GM19438 (cell line): Measurements from ENCODE around the gene TAF1L.
"Not testable (repeated sequence)": the region's sequence is repeated elsewhere in the genome, so short reads cannot be mapped to it uniquely, and the experiment has no call there.

Experiments used
- ATAC-seq: cut with Tn5 transposase; IDR thresholded peaks from one replicate; pipeline ENCODE4 v1.9.1; 2021; ENCODE audit warnings: low read depth; ENCODE audit not compliant: unreplicated experiment

TAF1L gene

GRCh38 chr9:32635362-32635761 lies at the start of gene TAF1L:
TAF1L (minus strand) TSS chr9:32635669; CDS start chr9:32635579, 90 bp downstream.
- no peak for ATAC-seq

GRCh38 chr9:32681751-32682150 lies 46.3 kb upstream of the TAF1L start:
- no peak for ATAC-seq

GRCh38 chr9:32677931-32678330 lies 42.5 kb upstream of the TAF1L start:
- ATAC-seq: no peak

GRCh38 chr9:32672469-32672868 lies 37.0 kb upstream of the TAF1L start:
- ATAC-seq: no peak

- no peak for ATAC-seq
Measured at GRCh38 chr9:32671333-32671732, 35.9 kb upstream of the TAF1L start.

- no peak for ATAC-seq
Measured at GRCh38 chr9:32665101-32665500, 29.6 kb upstream of the TAF1L start.

GRCh38 chr9:32663741-32664140 lies 28.3 kb upstream of the TAF1L start:
- no peak for ATAC-seq

GRCh38 chr9:32647671-32648070 lies 12.2 kb upstream of the TAF1L start:
- no peak for ATAC-seq

- ATAC-seq: no peak
Measured at GRCh38 chr9:32644698-32645097, 9.2 kb upstream of the TAF1L start.

GRCh38 chr9:32633151-32633550 lies 2.3 kb downstream of the TAF1L start:
- not testable (repeated sequence) for ATAC-seq

GRCh38 chr9:32631991-32632390 lies 3.5 kb downstream of the TAF1L start:
- ATAC-seq: no peak

GRCh38 chr9:32627394-32627954 lies 8.0 kb downstream of the TAF1L start:
- ATAC-seq: no peak

GRCh38 chr9:32625320-32625719 lies 10.1 kb downstream of the TAF1L start:
- ATAC-seq: no peak

GRCh38 chr9:32622948-32623347 lies 12.5 kb downstream of the TAF1L start:
- ATAC-seq: no peak

GRCh38 chr9:32618261-32618660 lies 17.2 kb downstream of the TAF1L start:
- ATAC-seq: no peak

- ATAC-seq: no peak
Measured at GRCh38 chr9:32606811-32607210, 28.7 kb downstream of the TAF1L start.

GRCh38 chr9:32603914-32604852 lies 31.3 kb downstream of the TAF1L start:
- ATAC-seq: peak; percentile 87

- not testable (repeated sequence) for ATAC-seq
Measured at GRCh38 chr9:32599021-32599420, 36.4 kb downstream of the TAF1L start.

- no peak for ATAC-seq
Measured at GRCh38 chr9:32596936-32597335, 38.5 kb downstream of the TAF1L start.

GRCh38 chr9:32596096-32596865 lies 39.2 kb downstream of the TAF1L start:
- ATAC-seq: no peak

- no peak for ATAC-seq
Measured at GRCh38 chr9:32590898-32591297, 44.6 kb downstream of the TAF1L start.
